ENCODE measurements around the gene CTNNA2.

Gene CTNNA2

GRCh38 chr2:79855264-79856006, 342.6 kb downstream of the CTNNA2 start:
- no peak for DNase-seq (ENCODE audit: low read depth in 2 of 2)

GRCh38 chr2:79857888-79858287, 345.0 kb downstream of the CTNNA2 start:
- no peak for DNase-seq (ENCODE audit: low read depth in 2 of 2)

- no peak for DNase-seq (ENCODE audit: low read depth in 2 of 2)
Observed at GRCh38 chr2:79860228-79861058, 347.6 kb downstream of the CTNNA2 start.

- DNase-seq (ENCODE audit: low read depth in 2 of 2) = no peak
Observed at GRCh38 chr2:79861059-79861374, 348.2 kb downstream of the CTNNA2 start.

- no peak for DNase-seq (ENCODE audit: low read depth in 2 of 2)
Observed at GRCh38 chr2:79862756-79863155, 349.9 kb downstream of the CTNNA2 start.

- no peak for DNase-seq (ENCODE audit: low read depth in 2 of 2)
Observed at GRCh38 chr2:79872656-79873055, 359.8 kb downstream of the CTNNA2 start.

- DNase-seq (ENCODE audit: low read depth in 2 of 2) = no peak
Observed at GRCh38 chr2:79874015-79874414, 361.2 kb downstream of the CTNNA2 start.

- DNase-seq (ENCODE audit: low read depth in 2 of 2) = no peak
Observed at GRCh38 chr2:79876430-79876829, 363.6 kb downstream of the CTNNA2 start.

GRCh38 chr2:79882548-79882947, 369.7 kb downstream of the CTNNA2 start:
- DNase-seq (ENCODE audit: low read depth in 2 of 2) = no peak

- no peak for DNase-seq (ENCODE audit: low read depth in 2 of 2)
Observed at GRCh38 chr2:79887747-79888374, 375.0 kb downstream of the CTNNA2 start.

GRCh38 chr2:79892123-79892522, 379.3 kb downstream of the CTNNA2 start:
- no peak for DNase-seq (ENCODE audit: low read depth in 2 of 2)

GRCh38 chr2:79899196-79899595, 386.3 kb downstream of the CTNNA2 start:
- no peak for DNase-seq (ENCODE audit: low read depth in 2 of 2)

GRCh38 chr2:79901161-79901560, 388.3 kb downstream of the CTNNA2 start:
- no peak for DNase-seq (ENCODE audit: low read depth in 2 of 2)

GRCh38 chr2:79903222-79904000, 390.6 kb downstream of the CTNNA2 start:
- DNase-seq (ENCODE audit: low read depth in 2 of 2) = no peak

GRCh38 chr2:79906139-79906890, 393.5 kb downstream of the CTNNA2 start:
- no peak for DNase-seq (ENCODE audit: low read depth in 2 of 2)

GRCh38 chr2:79909521-79909920, 396.7 kb downstream of the CTNNA2 start:
- no peak for DNase-seq (ENCODE audit: low read depth in 2 of 2)

- DNase-seq (ENCODE audit: low read depth in 2 of 2) = no peak
Observed at GRCh38 chr2:79910643-79911042, 397.8 kb downstream of the CTNNA2 start.

- no peak for DNase-seq (ENCODE audit: low read depth in 2 of 2)
Observed at GRCh38 chr2:79915455-79915854, 402.6 kb downstream of the CTNNA2 start.

GRCh38 chr2:79916285-79916684, 403.4 kb downstream of the CTNNA2 start:
- no peak for DNase-seq (ENCODE audit: low read depth in 2 of 2)

- DNase-seq (ENCODE audit: low read depth in 2 of 2) = no peak
Observed at GRCh38 chr2:79920512-79921076, 407.7 kb downstream of the CTNNA2 start.

- DNase-seq (ENCODE audit: low read depth in 2 of 2) = no peak
Observed at GRCh38 chr2:79929624-79930023, 416.8 kb downstream of the CTNNA2 start.

Measured in stimulated activated CD4-positive, alpha-beta T cell treated with anti-CD3 and anti-CD28 coated beads, Interleukin-1b, Interleukin-23, amount 100 ng/mL, for 4 hours (primary cell).